HS-5 (cell line): ENCODE results near the gene UBP1.
"Not testable (repeated sequence)": the region's sequence is repeated elsewhere in the genome, so short reads cannot be mapped to it uniquely, and the experiment has no call there.

ENCODE experiments used
- DNase-seq: peaks from one replicate; pipeline ENCODE4 v3.0.0-alpha.2; 2012; ENCODE audit warnings: low read depth

The UBP1 gene

GRCh38 chr3:33389908-33390307 is 50.3 kb downstream of the UBP1 start:
- no peak for DNase-seq

- DNase-seq: no peak
Observed at GRCh38 chr3:33388374-33389100, 51.7 kb downstream of the UBP1 start.

- no peak for DNase-seq
Observed at GRCh38 chr3:33386631-33387030, 53.6 kb downstream of the UBP1 start.

- DNase-seq: no peak
Observed at GRCh38 chr3:33385423-33385822, 54.8 kb downstream of the UBP1 start.

- DNase-seq: no peak
Observed at GRCh38 chr3:33383951-33384350, 56.3 kb downstream of the UBP1 start.

DNA sequence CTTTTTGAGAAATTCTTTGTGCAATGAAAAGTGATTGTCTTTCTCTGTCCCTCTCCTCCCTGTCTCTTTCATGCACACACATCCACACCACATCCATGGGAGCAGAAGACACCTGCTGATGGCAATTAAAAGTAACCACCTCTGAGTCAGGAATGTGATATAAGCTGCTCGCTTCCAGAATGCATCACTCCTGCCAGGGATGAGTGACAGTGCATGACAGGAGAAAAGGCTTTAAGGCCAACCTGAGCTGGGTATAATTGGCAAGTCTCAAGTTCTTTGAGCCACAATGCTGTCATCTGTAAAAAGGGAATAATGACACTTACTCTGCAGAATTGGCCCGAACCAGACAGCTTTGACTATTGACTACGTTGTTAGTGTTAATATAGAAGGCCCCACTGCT is 59.6 kb downstream of the UBP1 start:
- no peak for DNase-seq

GRCh38 chr3:33377931-33378330 is 62.3 kb downstream of the UBP1 start:
- DNase-seq: no peak

GRCh38 chr3:33377489-33377888 is 62.7 kb downstream of the UBP1 start:
- no peak for DNase-seq

- DNase-seq: no peak
Observed at GRCh38 chr3:33373082-33373437, 67.1 kb downstream of the UBP1 start.

DNA sequence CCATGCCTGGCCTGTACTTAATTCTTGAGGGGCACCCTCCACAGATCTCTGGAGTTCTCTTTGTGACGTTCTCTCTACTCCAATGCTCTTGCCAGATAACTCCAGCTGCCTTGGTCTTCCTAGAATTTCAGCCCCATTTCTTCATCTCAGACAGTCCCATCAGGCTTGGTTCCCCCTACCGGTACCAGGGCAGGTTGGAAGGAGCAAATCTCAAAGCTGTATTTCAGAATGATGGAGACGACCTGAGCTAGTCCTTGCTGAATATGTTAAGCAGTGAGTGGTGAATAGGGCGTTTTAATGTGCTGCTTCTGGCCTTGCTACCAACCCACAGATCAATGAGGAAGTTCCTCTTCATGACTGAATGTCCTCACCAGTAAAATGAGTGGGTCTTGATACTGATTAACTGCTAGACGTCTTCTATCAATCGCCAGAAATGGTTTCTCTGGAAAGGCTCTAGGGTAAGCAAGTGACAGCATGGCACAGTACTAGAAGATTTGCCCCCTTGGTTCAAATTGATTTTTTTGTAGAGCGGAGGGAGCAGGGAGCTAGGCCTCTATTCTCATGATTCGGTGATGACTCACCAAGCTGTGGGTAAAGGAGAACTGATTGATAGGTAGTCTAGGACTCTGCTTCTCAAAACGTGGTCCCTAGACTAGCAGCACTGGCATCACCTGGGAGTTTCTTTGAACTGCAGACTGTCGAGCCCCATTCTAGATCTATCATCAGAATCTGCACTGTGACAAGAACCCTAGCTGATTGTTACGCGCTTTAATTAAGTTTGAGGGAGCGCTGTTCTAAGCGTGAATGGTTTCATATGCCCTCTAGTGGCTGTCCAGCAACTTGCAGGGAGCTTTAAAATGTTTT is 67.8 kb downstream of the UBP1 start:
- peak; percentile 70 for DNase-seq

DNA sequence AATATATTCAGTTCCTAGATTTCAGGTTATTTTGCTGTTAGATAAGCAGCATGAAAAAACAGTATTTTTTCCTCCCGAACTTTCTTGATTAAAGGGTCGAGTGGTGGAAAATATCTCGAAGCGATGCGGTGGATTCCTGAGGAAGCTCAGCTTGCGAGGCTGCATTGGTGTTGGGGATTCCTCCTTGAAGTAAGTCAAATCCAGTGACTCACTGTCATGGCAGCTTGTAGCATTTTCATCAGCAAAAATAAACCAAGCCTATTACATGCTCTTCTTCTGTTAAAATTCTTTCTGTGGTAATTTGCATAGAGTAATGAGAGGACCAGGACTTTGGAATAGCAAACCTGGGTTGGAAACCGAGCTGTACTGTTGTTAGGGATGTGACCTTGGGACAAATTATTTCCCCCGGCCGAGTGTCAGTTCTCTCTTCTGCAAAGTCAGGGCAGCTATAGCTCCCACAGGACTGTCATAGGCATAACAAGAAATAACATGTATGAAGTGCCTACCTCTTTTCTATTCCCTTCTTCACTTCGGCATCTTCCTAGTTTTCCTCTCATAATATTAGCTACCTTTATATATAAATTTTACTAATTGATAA is 75.6 kb downstream of the UBP1 start:
- no peak for DNase-seq

DNA sequence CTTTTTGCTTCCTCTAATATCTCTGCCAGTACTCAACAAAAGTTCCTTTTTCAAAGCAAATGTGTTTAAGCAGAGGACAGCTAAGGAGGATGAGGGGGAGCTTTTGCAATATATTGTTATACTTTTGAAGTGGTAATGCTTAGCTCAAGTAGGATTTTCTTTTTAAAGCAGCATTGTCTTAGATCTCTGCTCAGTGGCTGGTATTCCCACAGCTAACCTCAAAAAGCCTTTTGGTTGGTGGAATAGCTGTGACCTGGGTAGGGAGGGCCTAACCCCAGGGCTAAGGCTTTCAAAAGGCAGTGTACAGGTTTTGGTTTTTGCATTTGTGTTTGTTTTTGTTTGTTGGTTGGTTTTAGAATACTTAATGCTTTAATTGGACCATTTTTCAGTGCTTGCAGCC is 76.1 kb downstream of the UBP1 start:
- no peak for DNase-seq

GRCh38 chr3:33363113-33363800 is 76.9 kb downstream of the UBP1 start:
- DNase-seq: no peak

GRCh38 chr3:33360136-33360825 is 79.9 kb downstream of the UBP1 start:
- DNase-seq: peak; percentile 85

DNA sequence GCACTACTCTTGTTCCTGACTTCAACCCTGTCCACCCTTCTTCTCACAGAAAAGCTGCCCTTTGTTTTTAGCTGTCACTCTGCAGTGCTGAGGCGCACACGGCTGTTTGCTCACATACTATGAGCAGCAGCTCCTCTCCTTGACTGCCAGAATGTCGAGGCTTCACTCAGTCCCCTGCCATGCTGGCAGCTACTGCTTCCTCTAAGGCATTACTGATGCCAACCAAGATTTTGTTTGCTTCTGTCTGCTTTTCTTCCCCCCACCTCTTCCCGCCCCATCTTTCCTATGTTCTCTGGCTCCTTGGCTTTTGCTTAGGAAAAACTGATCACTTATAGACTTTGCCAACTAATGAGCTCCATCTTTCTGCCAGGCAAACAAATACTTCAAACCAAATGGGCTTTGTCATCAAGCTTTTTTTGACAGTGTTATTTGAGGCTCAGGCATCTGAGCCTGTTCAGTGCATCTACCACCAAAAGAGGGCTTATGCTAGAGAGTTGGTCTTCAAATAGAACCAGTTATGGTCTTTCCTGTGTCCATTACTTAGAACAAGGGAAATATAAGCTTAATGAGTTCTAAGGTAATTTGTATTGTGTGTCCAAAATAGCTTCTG is 81.9 kb downstream of the UBP1 start:
- DNase-seq: no peak

- peak; percentile 28 for DNase-seq
Observed at GRCh38 chr3:33355611-33356010, 84.6 kb downstream of the UBP1 start.

DNA sequence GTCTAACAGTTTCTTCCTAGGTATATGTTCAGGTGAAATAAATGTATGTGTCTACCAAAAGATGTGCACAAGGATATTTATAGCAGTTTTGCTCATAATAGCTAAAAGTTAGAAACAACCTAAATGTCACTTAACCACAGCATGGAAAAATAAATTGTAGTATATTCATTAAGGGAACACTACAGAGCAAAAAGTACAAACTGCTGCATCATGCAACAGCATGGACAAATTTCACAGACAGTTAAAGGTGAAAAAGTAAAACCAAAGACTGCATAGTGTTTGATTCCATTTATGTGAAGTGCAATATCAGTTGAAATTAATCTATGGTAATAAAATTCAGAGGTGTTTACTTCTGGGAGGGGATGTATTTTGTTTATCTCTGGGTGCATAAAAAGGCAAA is 100.4 kb downstream of the UBP1 start:
- DNase-seq: no peak

GRCh38 chr3:33338936-33339465 is 101.2 kb downstream of the UBP1 start:
- DNase-seq: not testable (repeated sequence)
